Ovary (tissue), 9 donors: ENCODE data around the gene UMAD1. TPM values are rescaled to one million over a fixed set of nuclear protein-coding genes. Genes with fewer than 3 reads are reported as not detected.

Experiments used
- DNase-seq, 5 donors: peaks; one replicate each; pipeline ENCODE4 v3.0.0-alpha.2; 2019 to 2020
- H3K27ac ChIP-seq, 2 donors: fragments of 200-600 bp; one replicate each; pipeline versions ENCODE4 v1.5.1 to v1.8.0; 2019 to 2022
- H3K27me3 ChIP-seq: fragments of 200-600 bp; one replicate; pipeline ENCODE4 v1.8.0; 2022
- H3K36me3 ChIP-seq: fragments of 200-600 bp; sonication (generic); one replicate; pipeline ENCODE4 v1.5.1; 2019
- H3K4me1 ChIP-seq: one replicate; pipeline ENCODE4 v1.8.1; 2013; ENCODE audit warnings: mild to moderate bottlenecking, moderate library complexity; ENCODE audit not compliant: insufficient read depth
- H3K4me3 ChIP-seq: fragments of 200-600 bp; sonication (generic); one replicate; pipeline ENCODE4 v1.5.1; 2017
- H3K9me3 ChIP-seq, 2 donors: fragments of 200-600 bp in 1 of 2; sonication (generic) in 1 of 2; one replicate each; pipeline versions ENCODE4 v1.5.1 to v1.8.1; 2013 to 2019; ENCODE audit warnings: mild to moderate bottlenecking in 1 of 2, moderate library complexity in 1 of 2
- EP300 ChIP-seq: sonication (generic); formaldehyde crosslinking; IDR thresholded peaks from one replicate; pipeline ENCODE4 v1.6.1; 2017; ENCODE audit warnings: antibody characterized with exemption
- POLR2A ChIP-seq: fragments of 450-650 bp; IDR thresholded peaks from one replicate; pipeline ENCODE4 v1.6.1; 2017; ENCODE audit warnings: antibody characterized with exemption, mild to moderate bottlenecking, moderate library complexity
- WGBS, 3 donors: extraction: QIAGEN DNeasy Blood & Tissue Kit in 1 of 3; methylation state at CpG; one replicate each; pipeline versions ENCODE4 v1.1.5 to v1.1.7; 2013 to 2017; 5-methylcytosine and 5-hydroxymethylcytosine counted together
- intact Hi-C, 4 donors: fragments of 100-400 bp; cut with DNase I; formaldehyde crosslinking; loops; one replicate each; pipeline versions ENCODE4 v1.11.0 to v1.15.1; 2022 to 2023
- polyA plus RNA-seq, 2 donors: library from polyadenylated mRNA; stranded (reverse); fragments of 200-250 nt in 1 of 2; fragments of 350-450 nt in 1 of 2; fragmentation: Illumina TruSeq in 1 of 2; extraction: RNeasy Lipid Tissue Mini Kit (QIAGEN cat#74804) in 1 of 2; gene quantifications; one replicate each; pipeline ENCODE4 v1.2.3, GENCODE V29; 2013 to 2014
- total RNA-seq, 7 donors: library from RNA; depleted of rRNA in 2 of 7; stranded (reverse); fragments of >200 nt in 2 of 7; fragmentation: NEBNext Ultra II Directional in 3 of 7; extraction: Animal tissue kit (Norgen Biotek cat#: 25700) in 3 of 7; gene quantifications; one replicate each; pipeline versions ENCODE4 v1.1.0 to v1.2.4, GENCODE V29; 2016 to 2023
- TF ChIP-seq, protein P1 (sequence below), 3 donors: fragments of 450-650 bp in 2 of 3; fragments of 200-600 bp in 1 of 3; IDR thresholded peaks; one replicate each; pipeline versions ENCODE4 v1.5.1 to v1.8.0; 2016 to 2022; ENCODE audit warnings: antibody characterized with exemption in 3 of 3, mild to moderate bottlenecking in 1 of 3
- donor health status: DM: no; HTN: no; CAD: no; lungs with moderate emphysema.
- donor health status: DM: no; HTN: no; CAD: no.
- donor health status: Bipolar disorder and iron deficiency.
- donor health status: DM: yes; HTN: yes; CAD: no.
- donor health status: DM: no; HTN: no; CAD: no.
- donor health status: DM: yes; HTN: yes; CAD: no.

The UMAD1 gene
- total and polyA plus RNA-seq, 9 donors, result 10.4 to 19.1 (median 16.2) TPM

DNA sequence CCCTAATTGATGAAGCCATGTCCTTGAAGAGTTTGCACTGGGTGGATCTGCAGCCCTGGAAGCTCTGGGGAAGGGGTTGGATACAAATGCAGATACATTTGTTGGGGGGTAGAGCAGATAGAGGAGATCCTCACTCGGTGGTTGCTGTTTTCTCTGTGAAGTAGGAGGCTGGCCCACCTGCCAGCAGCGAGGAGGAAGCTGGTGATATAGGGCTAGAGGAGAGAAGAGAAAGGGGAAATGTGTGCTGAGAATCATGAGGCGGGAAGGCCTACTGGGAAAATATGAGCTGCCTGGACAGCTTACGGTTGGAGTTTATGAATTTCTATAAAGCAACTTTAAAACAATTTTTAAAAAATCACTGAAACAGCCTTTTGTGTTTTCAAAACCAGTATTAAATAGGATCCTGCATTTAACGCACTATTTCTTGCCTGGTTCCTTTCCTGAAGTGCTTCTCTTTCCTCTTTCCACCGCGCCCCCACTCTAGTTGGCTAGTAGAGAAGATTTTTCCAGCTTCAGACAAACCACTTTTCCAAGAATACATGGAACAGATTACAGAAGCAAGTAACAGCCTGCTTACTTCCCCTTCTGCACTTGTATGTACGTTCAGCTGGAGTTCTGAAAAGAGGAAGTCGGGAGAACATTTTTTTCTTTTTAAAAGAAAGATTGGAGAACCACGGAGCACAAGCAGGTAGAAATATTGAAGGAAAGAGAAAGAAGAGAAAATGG, 227.5 kb downstream of the UMAD1 start:
- TF ChIP-seq POLR2A, result no peak
- TF ChIP-seq, protein P1, sequence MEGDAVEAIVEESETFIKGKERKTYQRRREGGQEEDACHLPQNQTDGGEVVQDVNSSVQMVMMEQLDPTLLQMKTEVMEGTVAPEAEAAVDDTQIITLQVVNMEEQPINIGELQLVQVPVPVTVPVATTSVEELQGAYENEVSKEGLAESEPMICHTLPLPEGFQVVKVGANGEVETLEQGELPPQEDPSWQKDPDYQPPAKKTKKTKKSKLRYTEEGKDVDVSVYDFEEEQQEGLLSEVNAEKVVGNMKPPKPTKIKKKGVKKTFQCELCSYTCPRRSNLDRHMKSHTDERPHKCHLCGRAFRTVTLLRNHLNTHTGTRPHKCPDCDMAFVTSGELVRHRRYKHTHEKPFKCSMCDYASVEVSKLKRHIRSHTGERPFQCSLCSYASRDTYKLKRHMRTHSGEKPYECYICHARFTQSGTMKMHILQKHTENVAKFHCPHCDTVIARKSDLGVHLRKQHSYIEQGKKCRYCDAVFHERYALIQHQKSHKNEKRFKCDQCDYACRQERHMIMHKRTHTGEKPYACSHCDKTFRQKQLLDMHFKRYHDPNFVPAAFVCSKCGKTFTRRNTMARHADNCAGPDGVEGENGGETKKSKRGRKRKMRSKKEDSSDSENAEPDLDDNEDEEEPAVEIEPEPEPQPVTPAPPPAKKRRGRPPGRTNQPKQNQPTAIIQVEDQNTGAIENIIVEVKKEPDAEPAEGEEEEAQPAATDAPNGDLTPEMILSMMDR (IDR thresholded peaks at IDR 0.05), result no peak
- TF ChIP-seq EP300, result no peak
- no peaks in the 10 kb centered on the region for H3K27me3 ChIP-seq
- H3K4me3 ChIP-seq, result no peak overlapping the region
- H3K4me1 ChIP-seq, result no peaks in the 10 kb centered on the region
- WGBS, 3 donors, result 82 to 86% (median 85%) methylated on average over 10 of the region's 10 CpGs
- no peak overlapping the region for H3K27ac ChIP-seq
- intact Hi-C loops, result no loop called here
- H3K9me3 ChIP-seq, result no peaks in the 10 kb centered on the region
- H3K36me3 ChIP-seq, result no peaks in the 10 kb centered on the region
- no peak for DNase-seq

DNA sequence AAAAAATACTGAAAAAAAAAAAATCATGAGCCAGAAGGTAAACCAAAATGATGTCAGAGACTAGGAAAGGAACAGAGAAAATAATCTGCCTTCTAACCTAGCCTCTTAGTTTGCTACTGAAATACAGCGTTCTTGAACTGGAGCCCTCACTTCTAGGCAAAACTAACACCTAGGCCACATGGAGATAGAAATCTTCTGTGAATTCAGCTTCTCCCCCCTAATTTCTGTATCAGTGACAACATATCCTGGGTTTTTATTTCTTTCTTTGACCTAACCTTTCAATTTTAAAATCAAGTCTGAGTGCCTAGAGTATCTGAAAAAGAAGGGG, 228.0 kb downstream of the UMAD1 start:
- Histone ChIP-seq H3K4me1 (no peaks in the 10 kb centered on the region), H3K4me3 (no peak overlapping the region), H3K27ac (no peak overlapping the region), H3K36me3 (no peaks in the 10 kb centered on the region), H3K27me3 (no peaks in the 10 kb centered on the region), H3K9me3 (no peaks in the 10 kb centered on the region)
- 42 to 97% (median 50%) methylated on average over 1 of the region's 1 CpG for WGBS, 3 donors
- TF ChIP-seq POLR2A (no peak), EP300 (no peak)
- TF ChIP-seq, protein P1 (IDR thresholded peaks at IDR 0.05), result no peak
- DNase-seq, result no peak
- intact Hi-C loops, result no loop called here

DNA sequence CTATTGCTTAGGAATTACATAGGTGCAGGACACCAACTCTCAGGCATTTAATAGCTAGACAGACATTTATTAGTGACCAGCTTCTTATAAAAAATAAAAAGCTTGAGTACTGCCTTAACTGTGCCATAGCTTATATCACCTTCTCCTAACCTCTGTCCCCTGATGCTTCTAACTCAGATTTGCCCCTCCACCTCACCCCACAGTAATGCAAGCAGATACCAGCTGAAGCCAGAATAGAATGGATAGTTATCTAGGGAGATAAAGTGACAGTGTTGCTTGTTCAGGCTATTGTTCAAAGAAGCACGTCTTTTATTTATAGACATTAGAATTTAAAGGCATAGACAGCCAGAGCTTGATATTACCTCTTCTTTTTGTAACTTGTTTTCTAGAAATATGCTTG, 228.5 kb downstream of the UMAD1 start:
- no peak overlapping the region for H3K4me3 ChIP-seq
- H3K9me3 ChIP-seq, result no peaks in the 10 kb centered on the region
- intact Hi-C loops, result no loop called here
- TF ChIP-seq, protein P1 (IDR thresholded peaks at IDR 0.05), result no peak
- TF ChIP-seq EP300 (no peak), POLR2A (no peak)
- DNase-seq, result no peak
- no peak overlapping the region for H3K27ac ChIP-seq
- H3K27me3 ChIP-seq, result no peaks in the 10 kb centered on the region
- H3K4me1 ChIP-seq, result no peaks in the 10 kb centered on the region
- WGBS, 3 donors, result 0 to 43% (median 0%) methylated on average over 1 of the region's 1 CpG
- H3K36me3 ChIP-seq, result no peaks in the 10 kb centered on the region

DNA sequence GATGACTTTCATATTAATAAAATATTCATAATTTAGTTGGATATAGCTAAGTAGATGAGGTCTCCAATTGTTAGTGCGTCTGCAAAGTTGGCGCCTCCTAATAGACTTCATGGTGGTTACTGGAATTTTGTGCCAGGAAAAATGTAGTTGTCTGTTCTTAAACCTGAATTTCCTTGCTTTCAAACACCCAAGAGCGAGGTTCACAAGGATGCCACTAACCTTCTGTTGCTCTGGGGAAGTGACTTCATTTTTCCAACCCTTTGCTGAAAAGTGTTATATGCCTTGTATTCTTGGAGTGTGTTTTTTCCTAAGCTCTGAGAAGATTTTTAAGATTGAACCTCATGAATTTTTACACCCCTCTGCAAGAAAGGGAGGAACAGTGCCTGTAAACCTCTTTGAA, 229.1 kb downstream of the UMAD1 start:
- Histone ChIP-seq H3K9me3 (no peaks in the 10 kb centered on the region), H3K36me3 (no peaks in the 10 kb centered on the region), H3K4me1 (no peaks in the 10 kb centered on the region), H3K27me3 (no peaks in the 10 kb centered on the region), H3K27ac (no peak overlapping the region), H3K4me3 (no peak overlapping the region)
- TF ChIP-seq EP300, result no peak
- DNase-seq, result no peak
- intact Hi-C loops, result no loop called here
- WGBS, 3 donors, result 95 to 96% (median 95%) methylated on average over 3 of the region's 3 CpGs

DNA sequence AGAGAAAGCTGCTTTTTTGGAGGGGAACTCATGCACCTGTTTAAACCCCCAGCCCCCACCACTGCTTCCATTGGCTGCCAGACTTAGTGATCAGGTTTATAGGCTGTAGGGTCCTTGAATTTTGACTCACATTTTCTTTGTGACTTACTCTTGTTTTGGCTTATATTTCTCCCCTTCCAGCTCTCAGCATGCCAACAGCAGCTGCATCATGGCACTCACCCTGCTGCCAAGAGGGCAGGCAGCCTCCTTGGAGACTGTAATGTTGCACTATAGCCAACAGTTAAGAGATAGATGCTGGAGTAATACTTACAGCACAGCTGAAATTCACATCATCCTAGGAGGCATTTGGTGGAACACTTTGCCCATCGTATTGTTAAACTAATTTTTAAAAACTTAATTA, 230.0 kb downstream of the UMAD1 start:
- 87 to 100% (median 89%) methylated on average over 1 of the region's 1 CpG for WGBS, 3 donors
- TF ChIP-seq EP300, result no peak
- TF ChIP-seq, protein P1 (IDR thresholded peaks at IDR 0.05), result no peak
- no peak for TF ChIP-seq POLR2A
- H3K4me3 ChIP-seq, result no peak overlapping the region
- H3K36me3 ChIP-seq, result no peaks in the 10 kb centered on the region
- no peak overlapping the region for H3K27ac ChIP-seq
- no peaks in the 10 kb centered on the region for H3K27me3 ChIP-seq
- H3K9me3 ChIP-seq, result no peaks in the 10 kb centered on the region
- no peaks in the 10 kb centered on the region for H3K4me1 ChIP-seq
- DNase-seq, result no peak
- intact Hi-C loops, result no loop called here
